GM12801 (cell line): ENCODE results near the gene C1orf94.

Experiments
- CTCF ChIP-seq: IDR thresholded peaks from one replicate; pipeline ENCODE4 v1.5.1; 2011; ENCODE audit warnings: control low read depth; ENCODE audit not compliant: insufficient read length; ENCODE audit errors: extremely low read depth

The C1orf94 gene

GRCh38 chr1:34236089-34236488 lies 59.4 kb downstream of the C1orf94 start:
- TF ChIP-seq CTCF = no peak

GRCh38 chr1:34237151-34237815 lies 60.6 kb downstream of the C1orf94 start:
- TF ChIP-seq CTCF = no peak

- no peak for TF ChIP-seq CTCF
These were observed 69.3 kb downstream of the C1orf94 start for GRCh38 chr1:34245967-34246366.

GRCh38 chr1:34250342-34250741 lies 73.6 kb downstream of the C1orf94 start:
- no peak for TF ChIP-seq CTCF

GRCh38 chr1:34262023-34262853 lies 85.5 kb downstream of the C1orf94 start:
- no peak for TF ChIP-seq CTCF

GRCh38 chr1:34262921-34263320 lies 86.2 kb downstream of the C1orf94 start:
- no peak for TF ChIP-seq CTCF

GRCh38 chr1:34263406-34263805 lies 86.7 kb downstream of the C1orf94 start:
- no peak for TF ChIP-seq CTCF
